HFFc6 (cell line): ENCODE data around the gene FBXO9. TPM values are rescaled to one million over a fixed set of nuclear protein-coding genes. Genes with fewer than 3 reads are reported as not detected.

Source experiments
- DNase-seq: peaks from one replicate; pipeline ENCODE4 v3.0.0-alpha.2; 2018
- H3K27ac Mint-ChIP-seq: 2 replicates; pipeline ENCODE4 v1.8.0; 2020; ENCODE audit warnings: mild to moderate bottlenecking, mixed read lengths
- H3K27me3 Mint-ChIP-seq: 2 replicates; pipeline ENCODE4 v1.8.0; 2021; ENCODE audit warnings: mild to moderate bottlenecking, moderate library complexity, mixed read lengths; ENCODE audit not compliant: insufficient read depth
- H3K36me3 Mint-ChIP-seq: 2 replicates; pipeline ENCODE4 v1.8.0; 2021; ENCODE audit warnings: low read depth, mixed read lengths
- H3K4me1 Mint-ChIP-seq: 2 replicates; pipeline ENCODE4 v1.8.0; 2020; ENCODE audit warnings: low read depth, mixed read lengths
- H3K4me3 Mint-ChIP-seq: 2 replicates; pipeline ENCODE4 v1.8.0; 2020; ENCODE audit warnings: mild to moderate bottlenecking, moderate library complexity, mixed read lengths
- H3K9me3 Mint-ChIP-seq: 2 replicates; pipeline ENCODE4 v1.8.0; 2020; ENCODE audit warnings: mild to moderate bottlenecking, mixed read lengths
- CTCF ChIP-seq: fragments of 200-600 bp; sonication (generic); IDR thresholded peaks from 2 replicates; pipeline ENCODE4 v1.5.0; 2021; ENCODE audit warnings: antibody characterized with exemption, mild to moderate bottlenecking
- total RNA-seq, 6 experiments: library from RNA; stranded (reverse); fragmentation: NEBNext Ultra II Directional; extraction: Animal tissue kit (Norgen Biotek cat#: 25700); gene quantifications; 2 replicates in 1 of 6; 3 replicates in 5 of 6; pipeline ENCODE4 v1.2.3, GENCODE V29; 2021

Gene FBXO9
- total RNA-seq, 6 experiments from 2014 or later = 105 to 135 (median 122) TPM

- no peaks in the 10 kb centered on the region for H3K9me3 Mint-ChIP-seq
- no peak overlapping the region for H3K27ac Mint-ChIP-seq
- no peaks in the 10 kb centered on the region for H3K4me1 Mint-ChIP-seq
- DNase-seq = no peak
- H3K27me3 Mint-ChIP-seq = peaks cover 18% of the 10 kb centered on the region
- TF ChIP-seq CTCF = no peak
- no peaks in the 10 kb centered on the region for H3K36me3 Mint-ChIP-seq
- no peak overlapping the region for H3K4me3 Mint-ChIP-seq
Observed at GRCh38 chr6:53133961-53134360, 68.8 kb downstream of the FBXO9 start.

- no peak for DNase-seq
- no peak for TF ChIP-seq CTCF
- Mint-ChIP-seq H3K27me3 (peaks cover 18% of the 10 kb centered on the region), H3K4me3 (no peak overlapping the region), H3K4me1 (no peaks in the 10 kb centered on the region), H3K27ac (no peak overlapping the region), H3K36me3 (no peaks in the 10 kb centered on the region), H3K9me3 (no peaks in the 10 kb centered on the region)
Observed at GRCh38 chr6:53134601-53135235, 69.5 kb downstream of the FBXO9 start.

- H3K4me3 Mint-ChIP-seq = no peak overlapping the region
- no peak for TF ChIP-seq CTCF
- H3K27me3 Mint-ChIP-seq = peaks cover 13% of the 10 kb centered on the region
- H3K4me1 Mint-ChIP-seq = no peaks in the 10 kb centered on the region
- no peak overlapping the region for H3K27ac Mint-ChIP-seq
- DNase-seq = no peak
- H3K36me3 Mint-ChIP-seq = no peaks in the 10 kb centered on the region
- H3K9me3 Mint-ChIP-seq = no peaks in the 10 kb centered on the region
Observed at GRCh38 chr6:53136000-53136609, 70.9 kb downstream of the FBXO9 start.

- H3K36me3 Mint-ChIP-seq = no peaks in the 10 kb centered on the region
- TF ChIP-seq CTCF = no peak
Observed at GRCh38 chr6:53139841-53140413, 74.7 kb downstream of the FBXO9 start.

GRCh38 chr6:53142810-53143209, 77.6 kb downstream of the FBXO9 start:
- Mint-ChIP-seq H3K36me3 (no peaks in the 10 kb centered on the region), H3K27ac (no peak overlapping the region), H3K9me3 (no peaks in the 10 kb centered on the region), H3K27me3 (peaks cover 26% of the 10 kb centered on the region), H3K4me3 (no peak overlapping the region), H3K4me1 (no peaks in the 10 kb centered on the region)
- TF ChIP-seq CTCF = no peak
- DNase-seq = no peak

More at GRCh38 chr6:53139841-53140413, 74.7 kb downstream of the FBXO9 start:
- Mint-ChIP-seq H3K27me3 (peaks cover 28% of the 10 kb centered on the region), H3K27ac (no peak overlapping the region), H3K9me3 (no peaks in the 10 kb centered on the region), H3K4me1 (no peaks in the 10 kb centered on the region), H3K4me3 (no peak overlapping the region)
- DNase-seq = no peak
